Colon (tissue), 2 donors: Measurements from ENCODE around the gene TNS1.

Experiments
- FAIRE-seq: peaks from 2 replicates; lab custom pipeline; 2012; peaks lifted over from hg19 to GRCh38; lab: Jason Lieb, UNC
- donor health status: control.
- donor health status: control.

TNS1 gene

DNA sequence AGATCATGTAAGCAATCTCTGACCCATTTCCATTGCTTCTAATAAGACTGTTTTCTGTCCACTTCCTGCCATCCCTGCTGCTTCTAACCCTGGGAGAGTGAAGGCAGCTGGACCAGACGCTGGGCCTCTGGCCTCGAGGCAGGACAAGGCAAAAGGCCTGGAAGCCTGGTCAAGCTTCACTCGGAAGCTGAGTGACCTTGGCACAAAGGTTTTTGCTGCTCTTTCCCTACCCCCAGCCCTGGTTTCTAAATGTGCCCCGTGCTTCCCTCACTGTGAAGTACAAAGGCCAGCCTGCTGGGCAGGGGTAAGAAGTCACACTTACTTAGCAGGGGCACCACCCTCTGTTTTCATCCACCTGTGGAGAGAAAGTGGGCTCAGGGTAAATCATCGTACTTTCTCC, 195.0 kb downstream of the TNS1 start:
- no peak for FAIRE-seq

DNA sequence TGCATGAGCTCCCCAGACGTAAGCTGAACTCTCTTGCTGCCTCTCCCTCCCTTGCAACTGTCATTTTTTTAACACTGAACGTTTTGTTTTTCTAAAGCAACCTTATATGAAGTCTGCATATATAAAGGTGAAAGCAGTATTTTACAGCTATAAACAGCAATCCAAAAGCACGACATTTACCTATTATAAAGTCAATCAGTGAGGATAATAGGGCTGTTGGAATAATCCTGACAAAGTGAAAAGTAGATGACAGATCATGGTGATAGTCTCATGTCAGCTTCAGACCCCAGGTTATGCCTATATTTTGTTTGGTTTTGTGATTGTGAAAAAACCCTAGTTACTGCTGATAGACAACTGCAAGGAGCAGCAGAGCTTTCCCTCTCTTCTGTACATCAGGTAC, 195.8 kb downstream of the TNS1 start:
- no peak for FAIRE-seq

DNA sequence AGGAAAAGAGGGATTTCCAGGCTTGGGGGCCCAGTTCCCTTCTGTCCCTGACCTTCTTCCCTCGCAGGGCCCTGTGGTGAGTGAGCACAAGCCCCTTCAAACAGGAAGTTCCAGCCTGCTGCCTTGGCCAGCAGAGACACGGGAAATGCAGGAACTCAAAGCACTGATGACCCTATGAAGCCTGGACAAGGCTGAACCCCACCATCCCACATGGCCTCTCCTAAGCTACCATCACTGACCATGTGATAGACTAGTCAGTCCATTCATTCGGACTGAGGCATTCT, 196.4 kb downstream of the TNS1 start:
- FAIRE-seq, result no peak

DNA sequence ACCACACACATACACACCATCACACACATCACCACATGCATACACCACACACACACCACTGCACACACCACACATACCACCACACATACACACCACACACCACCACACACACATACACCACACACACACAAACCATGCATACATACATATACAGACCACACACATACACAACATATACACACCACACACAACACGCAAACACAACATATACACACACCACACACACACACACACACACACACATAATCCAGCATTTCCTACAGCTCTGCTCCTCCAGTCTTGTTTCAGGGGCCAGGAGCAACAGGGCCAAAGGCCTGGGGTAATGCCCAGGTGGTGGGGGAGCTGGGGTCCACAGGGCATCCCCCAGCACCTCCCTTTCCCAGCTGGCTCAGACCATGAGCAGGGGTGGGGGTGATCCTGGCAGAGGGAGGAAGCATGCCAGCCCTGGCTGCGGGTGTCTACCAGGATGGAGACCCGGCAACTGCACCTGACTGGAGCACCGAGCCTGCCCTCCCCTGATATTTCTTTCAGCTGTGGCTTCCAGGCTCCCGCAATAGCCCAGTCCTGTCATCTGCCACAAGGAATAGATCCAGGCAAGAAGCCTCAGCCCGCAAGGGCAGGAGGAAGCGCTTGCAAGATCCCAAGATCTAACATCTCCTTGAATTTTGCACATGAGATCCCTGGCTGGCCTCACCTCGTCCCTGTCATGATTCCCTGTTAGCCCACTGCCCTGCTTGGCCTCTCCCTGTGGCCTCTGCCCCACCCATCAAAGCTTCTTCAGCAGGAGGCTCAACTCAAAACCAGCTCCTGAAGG, 196.9 kb downstream of the TNS1 start:
- FAIRE-seq, result no peak

DNA sequence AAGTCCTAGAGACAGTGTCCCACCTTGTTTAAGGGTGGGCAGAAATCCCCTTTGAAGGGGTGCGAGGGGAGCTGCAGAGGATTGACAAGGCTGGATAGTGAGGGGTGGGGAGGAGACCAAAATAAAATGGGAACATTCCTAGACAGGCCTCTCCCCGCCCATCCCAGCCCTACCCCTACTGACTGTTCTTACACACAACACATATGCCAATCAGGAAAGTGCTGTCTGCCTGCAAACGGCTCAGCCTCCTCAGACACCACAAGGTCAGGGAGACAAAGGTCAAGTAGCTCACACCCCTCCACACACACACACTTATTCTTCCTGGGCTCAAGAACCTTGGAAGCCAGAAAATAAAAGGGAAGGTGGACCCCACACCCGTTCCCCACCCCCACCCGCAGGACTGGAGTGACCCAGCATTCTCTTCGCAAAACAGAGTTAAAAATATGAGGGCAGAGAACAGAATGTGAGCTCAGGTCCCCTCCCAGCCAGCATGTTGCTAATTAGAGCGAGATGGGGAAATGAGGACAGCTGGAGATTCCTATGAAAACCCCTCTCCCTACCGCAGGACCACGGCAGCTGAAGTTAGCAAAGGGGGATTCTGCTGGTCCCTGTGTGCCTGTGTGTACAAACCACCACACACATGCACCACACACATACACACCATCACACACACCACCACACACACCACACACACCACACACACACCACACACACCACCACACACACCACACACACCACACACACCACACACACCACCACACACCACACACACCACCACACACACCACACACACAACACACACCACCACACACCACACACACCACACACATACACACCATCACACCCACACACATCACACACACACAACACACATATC, 197.8 kb downstream of the TNS1 start:
- FAIRE-seq, result no peak

DNA sequence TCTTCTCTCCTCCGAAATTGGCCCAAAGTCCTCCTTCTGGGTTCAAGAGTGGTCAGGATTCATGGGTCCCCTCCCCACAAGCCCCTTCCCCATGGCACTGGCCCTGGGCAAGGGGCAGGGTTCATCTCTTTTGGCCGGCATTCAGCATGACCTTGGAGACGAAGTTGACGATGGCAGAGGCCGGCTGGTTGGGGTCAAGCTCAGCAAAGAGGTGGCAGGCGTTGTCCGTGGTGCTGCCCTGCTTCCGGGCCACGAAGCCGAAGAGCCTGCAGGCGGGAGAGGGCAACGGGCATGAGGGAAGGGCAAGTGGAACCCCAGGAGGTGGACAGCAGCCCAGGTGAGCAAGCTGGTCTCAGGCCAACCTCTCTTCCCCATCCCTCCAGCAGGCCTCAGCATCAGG, 198.5 kb downstream of the TNS1 start:
- no peak for FAIRE-seq

DNA sequence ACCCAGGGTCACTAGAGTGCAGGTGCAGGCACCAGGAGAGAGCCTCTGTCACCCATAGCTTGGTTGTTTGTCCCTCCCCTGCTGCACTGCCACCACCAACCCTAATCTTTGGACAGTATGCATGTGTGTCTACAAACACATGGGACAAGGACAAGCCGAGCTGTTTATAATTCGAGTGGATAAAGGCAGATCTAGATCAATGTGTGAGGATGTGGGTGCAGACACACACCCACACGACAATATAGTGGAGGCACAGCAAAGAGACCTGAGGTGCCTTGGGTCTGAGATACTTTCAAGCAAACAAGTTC, 199.2 kb downstream of the TNS1 start:
- FAIRE-seq, result no peak

DNA sequence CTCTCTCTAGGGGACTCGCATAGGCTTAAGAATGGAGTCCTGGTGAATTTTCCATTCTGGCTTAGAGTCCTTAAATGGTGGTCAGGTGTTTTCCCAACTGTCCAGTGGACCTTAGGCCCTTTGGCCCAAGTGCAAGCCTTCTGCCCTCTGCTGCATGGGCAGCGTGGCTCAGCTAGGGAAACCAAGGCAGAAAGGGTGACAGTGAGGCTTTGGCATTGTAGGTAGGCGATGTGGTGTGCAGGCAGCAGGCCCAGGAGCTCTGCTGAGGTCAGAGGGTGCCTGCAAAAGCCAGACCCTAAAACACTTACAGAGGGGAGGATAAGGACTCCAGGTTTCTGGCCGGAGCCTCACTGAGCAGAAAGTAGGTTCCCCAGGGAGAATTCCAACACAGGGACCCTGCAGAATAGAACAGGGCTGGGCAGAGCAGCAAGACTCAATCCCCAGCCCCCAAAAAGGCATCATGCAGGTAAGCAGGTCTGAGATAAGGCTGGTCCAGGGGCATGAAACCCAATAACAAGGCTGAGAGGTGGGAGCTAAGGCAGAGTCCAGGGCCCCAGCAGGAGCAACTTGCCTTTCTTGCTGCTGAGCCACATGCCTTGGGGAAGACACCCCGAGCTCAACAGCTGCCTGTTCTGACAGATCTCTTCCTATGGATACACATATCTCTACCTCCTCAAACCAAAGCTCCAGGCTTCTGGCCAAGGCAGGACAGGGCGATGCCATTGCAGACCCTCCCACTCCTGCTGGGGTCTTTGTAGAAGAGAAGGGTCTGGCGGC, 199.7 kb downstream of the TNS1 start:
- FAIRE-seq, result no peak

DNA sequence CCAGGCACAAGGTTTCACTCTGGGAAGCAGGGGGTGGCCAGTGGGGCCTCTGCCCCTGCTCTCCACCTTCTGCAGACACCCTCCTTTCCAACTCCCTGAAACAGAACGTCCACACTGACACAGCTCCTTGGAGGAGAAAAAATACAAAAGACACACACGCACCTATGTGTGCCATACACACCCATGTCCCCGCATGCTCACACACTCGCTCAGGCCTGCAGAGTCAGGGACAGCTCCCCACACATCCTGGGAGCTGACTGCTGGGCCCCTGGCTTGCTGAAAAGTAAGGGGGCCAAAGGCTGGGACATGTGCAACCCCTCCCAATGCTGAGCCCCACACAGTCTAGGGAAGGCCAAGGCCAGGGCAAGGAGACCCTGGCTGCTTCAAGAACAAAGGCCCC, 200.5 kb downstream of the TNS1 start:
- FAIRE-seq, result no peak

DNA sequence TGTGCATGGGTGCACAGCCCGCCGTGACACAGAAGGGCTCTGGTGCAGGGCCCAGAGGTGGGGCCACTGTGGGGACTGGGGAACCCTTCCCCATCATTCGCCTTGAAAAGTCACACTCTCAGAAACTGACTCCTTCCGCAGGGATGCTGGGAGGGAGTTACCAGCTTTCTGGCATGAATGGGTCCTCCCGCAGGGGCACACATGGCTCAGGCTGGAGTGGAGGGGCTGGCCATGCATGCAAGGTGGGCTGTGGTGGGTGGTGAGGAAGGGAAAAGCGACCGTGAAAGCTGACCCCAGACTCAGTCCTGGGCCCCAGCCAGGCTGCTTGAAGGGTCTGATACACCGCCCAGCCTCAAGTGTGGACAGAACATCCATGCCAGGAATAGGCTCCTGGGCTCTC, 201.1 kb downstream of the TNS1 start:
- FAIRE-seq, result no peak

DNA sequence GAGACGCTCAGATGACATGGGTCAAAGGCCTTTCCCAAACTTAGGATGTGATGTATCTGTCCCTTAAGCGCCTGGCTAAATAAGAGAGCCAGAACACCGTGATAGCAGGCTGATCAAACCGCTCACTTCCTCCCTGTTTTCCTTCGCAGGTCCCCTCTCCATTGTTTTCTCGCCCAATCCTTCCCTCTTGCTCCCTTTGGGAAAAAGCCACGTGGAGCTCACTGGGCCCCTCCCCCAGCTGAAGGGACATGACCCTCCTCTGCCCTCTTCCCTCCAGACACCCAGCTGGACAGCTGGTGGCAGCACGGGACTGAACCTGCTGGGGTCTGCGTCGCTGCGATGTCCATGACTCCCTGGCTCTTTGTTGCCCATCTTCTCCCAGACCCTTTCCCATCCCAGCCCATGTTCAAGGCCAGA, 201.7 kb downstream of the TNS1 start:
- no peak for FAIRE-seq

DNA sequence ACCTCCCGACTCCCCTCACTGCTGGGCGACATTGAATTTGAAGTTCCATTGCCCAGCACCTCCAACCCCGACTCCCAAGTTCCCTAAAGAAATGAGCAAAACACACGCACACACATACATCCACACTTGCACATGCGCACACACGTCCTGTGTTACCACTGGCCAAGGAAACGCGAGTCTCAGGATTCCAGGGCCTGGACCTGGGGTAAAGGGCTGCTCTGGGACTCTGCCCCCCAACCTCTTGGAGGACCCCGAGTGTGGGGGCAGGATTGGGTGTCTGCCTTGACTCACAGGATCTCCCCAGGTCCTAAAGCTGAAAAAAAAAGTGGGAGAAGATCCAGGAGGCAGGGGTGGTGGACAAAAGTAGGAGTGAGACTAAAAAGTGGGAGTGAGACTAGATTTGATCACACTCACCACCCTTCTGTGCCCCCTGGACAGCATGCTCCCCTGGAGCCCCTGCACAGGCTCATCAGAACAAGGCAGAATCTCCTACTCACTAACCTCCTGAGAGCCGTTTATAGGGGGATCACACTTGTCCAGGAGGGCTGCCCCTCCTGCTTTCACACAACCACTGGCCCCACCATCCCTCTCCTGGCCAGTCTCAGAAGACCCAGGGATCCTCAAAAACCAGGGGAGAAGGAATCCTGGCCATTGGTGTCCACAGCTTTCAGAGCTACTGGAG, 202.2 kb downstream of the TNS1 start:
- FAIRE-seq, result no peak

DNA sequence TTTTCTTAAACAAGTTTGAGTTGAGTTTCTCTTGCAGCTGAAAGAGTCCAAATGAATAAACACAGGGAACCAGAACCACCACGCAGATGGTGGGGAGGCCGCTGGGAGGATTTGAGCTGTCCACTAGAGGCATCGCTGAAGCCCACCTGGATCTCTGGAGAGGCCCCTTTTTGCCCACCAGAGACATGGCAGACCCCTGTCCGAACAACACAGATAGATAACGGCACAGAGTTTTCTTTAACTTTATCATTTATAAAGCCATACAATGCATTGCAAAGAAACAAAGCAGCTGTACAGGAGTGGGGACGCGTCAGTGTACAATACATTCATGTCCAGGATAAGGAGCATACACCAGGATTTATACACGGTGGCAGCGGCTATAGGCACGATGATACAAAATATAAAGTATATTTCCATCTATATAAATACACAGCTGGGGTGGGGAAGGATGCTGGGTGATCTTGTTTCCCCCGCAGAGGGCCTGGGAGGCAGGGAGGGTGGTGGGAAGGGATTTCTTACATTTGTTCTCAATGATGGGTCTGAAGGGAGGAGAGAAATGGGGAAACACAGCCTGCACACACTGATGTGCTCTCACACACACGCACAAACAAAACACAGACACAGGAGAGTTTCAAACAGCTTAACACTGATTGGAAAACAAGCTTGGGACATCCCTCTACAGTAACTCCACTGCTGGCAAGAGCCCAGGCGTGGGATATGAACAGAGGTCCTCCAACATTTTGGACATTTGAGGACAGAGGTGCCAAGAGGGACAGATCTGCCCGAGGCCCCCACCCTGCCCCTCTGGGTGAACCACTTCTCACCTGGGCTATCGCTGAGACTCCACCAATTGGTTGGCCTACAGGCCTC, 203.0 kb downstream of the TNS1 start:
- no peak for FAIRE-seq

DNA sequence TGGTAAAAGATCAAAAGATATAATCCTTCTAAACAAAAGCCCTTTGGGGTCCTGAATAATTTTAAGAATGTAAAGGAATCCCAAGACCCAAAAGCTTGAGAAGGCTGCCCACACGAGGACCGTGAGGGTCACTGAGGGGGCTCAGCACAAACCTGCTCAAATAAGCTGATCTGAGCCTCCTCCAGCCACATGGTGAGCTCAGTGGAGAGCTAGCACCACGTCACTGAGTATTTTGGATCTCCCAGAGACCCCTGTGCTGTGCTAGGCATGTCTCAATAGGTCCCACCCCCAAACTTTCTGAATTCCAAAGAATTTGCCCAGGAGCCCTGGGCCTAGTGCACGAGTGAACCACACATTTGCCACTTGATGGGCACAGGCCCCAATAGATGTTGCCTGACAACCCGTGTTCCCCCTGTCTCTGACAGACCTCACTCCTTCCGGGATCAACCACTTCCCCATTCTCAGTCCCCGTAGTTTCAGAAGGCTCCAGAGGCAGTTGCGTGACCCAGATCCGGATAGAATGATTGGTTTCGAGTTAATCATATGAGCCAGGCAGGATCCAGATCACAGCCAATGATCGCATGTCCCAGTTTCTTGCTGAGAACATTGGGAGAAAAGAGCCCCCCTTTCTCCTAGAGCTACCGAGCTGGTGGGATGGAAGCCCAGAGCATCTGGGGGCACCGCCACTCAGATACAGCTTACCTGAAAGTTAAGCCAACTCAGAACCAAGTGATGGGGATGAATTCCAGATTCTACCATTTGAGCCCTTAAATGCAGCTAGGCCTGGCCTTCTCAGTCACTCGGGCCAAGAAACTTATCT, 203.8 kb downstream of the TNS1 start:
- no peak for FAIRE-seq

DNA sequence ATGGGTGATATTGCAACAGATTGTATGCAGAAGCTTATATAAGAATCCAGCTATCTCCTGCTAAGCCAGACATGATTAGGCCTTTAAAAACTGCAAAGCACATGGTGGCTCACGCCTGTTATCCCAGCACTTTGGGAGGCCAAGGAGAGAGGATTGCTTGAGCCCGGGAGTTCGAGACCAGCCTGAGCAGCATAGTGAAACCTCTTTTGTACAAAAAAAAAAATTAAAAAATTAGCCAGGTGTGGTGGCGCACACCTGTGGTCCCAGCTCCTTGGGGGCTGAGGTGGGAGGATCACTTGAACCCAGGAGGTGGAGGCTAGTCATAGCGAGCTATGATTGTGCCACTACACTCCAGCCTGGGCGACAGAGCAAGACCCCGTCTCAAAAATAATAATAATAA, 204.6 kb downstream of the TNS1 start:
- no peak for FAIRE-seq

DNA sequence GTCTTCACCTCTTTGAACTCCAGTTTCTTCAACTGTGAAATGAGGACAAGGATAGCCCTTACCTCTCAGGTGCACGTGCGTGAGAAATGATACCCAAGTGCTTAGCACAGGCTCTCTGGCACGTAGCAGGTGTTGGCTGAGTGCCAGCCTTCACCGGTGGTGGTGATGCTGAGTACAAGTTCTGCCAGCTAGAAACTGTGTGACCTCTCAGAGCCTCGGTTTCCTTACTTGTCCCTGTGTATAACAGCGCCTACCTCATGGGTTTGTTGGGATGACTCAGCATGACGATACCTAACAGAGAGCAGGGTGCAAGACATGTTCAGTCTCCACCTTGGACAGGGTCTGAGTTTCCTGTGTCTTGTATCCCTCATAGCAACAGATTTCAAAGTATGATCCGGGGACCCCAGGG, 205.1 kb downstream of the TNS1 start:
- no peak for FAIRE-seq

DNA sequence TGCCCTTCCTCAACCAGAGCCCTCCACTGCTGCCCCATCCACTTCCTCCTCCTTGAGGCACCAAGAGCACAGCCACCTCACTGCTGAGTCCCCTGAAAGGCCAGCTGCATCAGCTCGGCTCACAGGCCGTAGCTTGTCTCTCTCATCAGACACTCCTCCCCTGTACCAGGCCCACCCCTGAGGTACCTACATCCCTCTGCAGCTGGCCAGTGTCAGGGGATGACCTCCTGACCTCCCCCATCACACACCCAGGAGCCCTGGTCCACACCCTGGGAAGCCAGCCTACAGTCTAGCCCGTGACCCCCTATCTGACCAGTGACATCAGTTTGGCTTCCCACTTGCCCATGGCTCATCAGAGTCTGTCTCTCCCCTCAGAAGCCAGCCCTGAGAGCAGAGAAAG, 205.6 kb downstream of the TNS1 start:
- no peak for FAIRE-seq

DNA sequence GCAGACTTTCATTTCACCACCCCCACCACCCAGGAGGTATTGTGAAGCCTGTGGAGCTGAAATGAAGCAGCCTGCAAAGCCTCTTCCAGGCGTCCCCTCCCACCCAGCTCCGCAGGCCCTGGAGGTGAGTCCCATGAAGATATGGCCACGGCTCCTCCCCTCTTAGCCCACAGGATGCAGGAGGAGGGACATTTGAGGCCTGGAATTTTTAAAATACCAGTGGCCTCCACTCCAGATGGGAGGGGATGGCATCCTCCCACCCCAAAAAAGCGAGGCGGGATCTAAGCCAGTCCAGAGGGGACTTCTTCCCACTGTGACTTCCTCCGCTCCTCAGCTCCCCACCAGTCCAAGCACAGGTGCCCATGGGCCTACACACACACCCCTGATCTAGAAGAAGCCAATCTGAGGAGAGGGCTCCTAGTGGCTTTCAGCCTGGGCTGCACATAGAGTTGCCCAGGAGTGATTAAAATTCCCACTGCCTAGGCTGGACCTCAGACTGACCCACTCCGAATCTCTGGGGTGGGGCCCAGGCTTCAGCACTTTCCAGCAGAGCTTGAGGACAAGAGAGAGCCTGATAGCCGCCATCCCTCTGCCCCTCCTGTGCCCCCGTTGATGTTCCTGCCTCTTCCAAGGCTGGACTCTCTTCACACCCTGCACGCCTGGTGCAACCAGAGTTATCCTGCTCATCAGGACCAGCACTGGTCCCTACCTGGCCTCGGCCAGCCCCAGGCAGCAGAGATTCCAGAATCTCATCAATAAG, 206.9 kb downstream of the TNS1 start:
- FAIRE-seq, result no peak

DNA sequence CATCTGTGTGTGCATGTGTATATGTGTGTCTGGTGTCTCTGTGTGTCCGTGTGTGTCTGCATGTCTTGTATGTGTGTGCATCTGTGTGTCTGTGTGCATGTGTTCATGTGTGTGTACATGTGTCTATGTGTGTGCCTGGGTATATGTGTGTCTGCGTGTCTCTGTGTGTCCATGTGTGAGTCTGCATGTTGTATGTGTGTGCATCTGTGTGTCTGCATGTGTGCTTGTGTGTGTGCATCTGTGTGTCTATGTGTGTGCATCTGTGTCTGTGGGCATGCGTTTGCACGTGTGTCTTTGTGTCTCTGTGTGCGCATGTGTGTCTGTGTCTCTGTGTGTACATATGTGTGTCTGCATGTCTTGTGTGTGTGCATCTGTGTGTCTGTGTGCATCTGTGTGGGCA, 207.7 kb downstream of the TNS1 start:
- no peak for FAIRE-seq
